K562 (cell line): ENCODE results near the gene MEGF11. TPM values are rescaled to one million over a fixed set of nuclear protein-coding genes. Genes with fewer than 3 reads are reported as not detected.

Source experiments
- ATAC-seq: fragments of 200-7000 bp; cut with Tn5 transposase; 3 replicates; pipeline ENCODE4 v1.9.1; 2020; ENCODE audit warnings: moderate library complexity
- BruUV-seq: library from RNA; stranded (reverse); fragments of 400-500 nt; replicated peaks from 2 replicates; lab custom pipeline; 2021; lab: Mats Ljungman, UMichigan
- CTCF ChIA-PET: fragments of 300-600 bp; formaldehyde crosslinking; extraction: SDS; loops from one replicate; lab custom pipeline; 2021; ENCODE audit warnings: low intra/inter-chr PET ratio; lab: Yijun Ruan, JAX
- POLR2A ChIA-PET: fragments of 300-600, 350-650 bp; sonication (Branson Sonifier 250); formaldehyde crosslinking; extraction: SDS; loops from one replicate; lab custom pipeline; 2021; ENCODE audit warnings: antibody characterized with exemption, inconsistent platforms; lab: Yijun Ruan, JAX
- DNase-seq, 4 experiments: peaks; one replicate each; pipeline versions ENCODE4 v3.0.0 to v3.0.0-alpha.2; 2011 to 2018; ENCODE audit warnings: low spot score in 3 of 4, mixed read lengths in 3 of 4; ENCODE audit errors: extremely low read depth in 1 of 4
- FAIRE-seq: peaks from 2 replicates; lab custom pipeline; 2011; peaks lifted over from hg19 to GRCh38; lab: Jason Lieb, UNC
- H2AFZ ChIP-seq: 2 replicates; pipeline ENCODE4 v1.6.0; 2011; ENCODE audit warnings: low read depth, low read length, control low read depth, inconsistent platforms
- H3K27ac ChIP-seq: fragments of 200-600 bp; 3 replicates; pipeline ENCODE4 v1.8.0; 2011; ENCODE audit warnings: low read depth, mild to moderate bottlenecking, control low read depth, inconsistent platforms, low read length, moderate library complexity, mixed read lengths; ENCODE audit errors: extremely low read depth
- H3K27me3 ChIP-seq, 2 experiments: fragments of 300-600 bp in 1 of 2; 2 replicates in 1 of 2; 3 replicates in 1 of 2; pipeline versions ENCODE4 v1.6.0 to v1.8.0; 2011; ENCODE audit warnings: inconsistent platforms in 2 of 2, low read length in 2 of 2, mild to moderate bottlenecking in 1 of 2, mixed read lengths in 1 of 2, moderate library complexity in 1 of 2; ENCODE audit not compliant: control insufficient read depth in 2 of 2, insufficient read depth in 2 of 2
- H3K36me3 ChIP-seq: fragments of 300-600 bp; 3 replicates; pipeline ENCODE4 v1.8.0; 2011; ENCODE audit warnings: mild to moderate bottlenecking, low read length, inconsistent platforms; ENCODE audit not compliant: control insufficient read depth, insufficient read depth
- H3K4me1 ChIP-seq, 2 experiments: fragments of 200-600 bp in 1 of 2; replicated peaks in 1 of 2; 2 replicates in 1 of 2; 3 replicates in 1 of 2; pipeline versions ENCODE4 v1.5.1 to v1.8.0; 2011; ENCODE audit warnings: inconsistent platforms in 2 of 2, low read length in 2 of 2, mild to moderate bottlenecking in 1 of 2, mixed read lengths in 1 of 2, moderate library complexity in 1 of 2; ENCODE audit not compliant: control insufficient read depth in 2 of 2, insufficient read depth in 2 of 2
- H3K4me2 ChIP-seq: 2 replicates; pipeline ENCODE4 v1.6.1; 2011; ENCODE audit warnings: low read length, control low read depth, inconsistent platforms, mixed read lengths; ENCODE audit not compliant: insufficient read depth
- H3K4me3 ChIP-seq: fragments of 200-600 bp; sonication (generic), shearing (Covaris generic); 2 replicates; pipeline ENCODE4 v1.5.1; 2016; ENCODE audit warnings: control low read depth, inconsistent platforms
- H3K79me2 ChIP-seq: fragments of 200-600 bp; 3 replicates; pipeline ENCODE4 v1.8.0; 2011; ENCODE audit warnings: low read length, inconsistent platforms; ENCODE audit not compliant: control insufficient read depth, insufficient read depth
- H3K9ac ChIP-seq, 2 experiments: 2 replicates each; pipeline versions ENCODE4 v1.6.0 to v1.6.1; 2011; ENCODE audit warnings: low read depth in 2 of 2, low read length in 2 of 2, control low read depth in 1 of 2, inconsistent platforms in 1 of 2, mild to moderate bottlenecking in 1 of 2, mixed read lengths in 1 of 2; ENCODE audit not compliant: insufficient read depth in 1 of 2
- H3K9me1 ChIP-seq: one replicate; pipeline ENCODE4 v1.6.0; 2011; ENCODE audit warnings: inconsistent platforms, mild to moderate bottlenecking, low read length, moderate library complexity; ENCODE audit not compliant: control insufficient read depth, insufficient read depth
- H3K9me3 ChIP-seq: replicated peaks from 2 replicates; pipeline ENCODE4 v1.5.1; 2011; ENCODE audit warnings: low read depth, low read length, inconsistent platforms; ENCODE audit not compliant: control insufficient read depth, insufficient read depth
- H4K20me1 ChIP-seq: replicated peaks from 2 replicates; pipeline ENCODE4 v1.6.1; 2011; ENCODE audit warnings: low read length, inconsistent platforms, mixed read lengths; ENCODE audit not compliant: control insufficient read depth, insufficient read depth
- CEBPZ ChIP-seq: fragments of 150-350 bp; IDR thresholded peaks from 2 replicates; pipeline ENCODE4 v1.6.1; 2014; ENCODE audit warnings: low read depth, mild to moderate bottlenecking, low read length, borderline replicate concordance
- MXD1 ChIP-seq: fragments of 250-450 bp; sonication (Bioruptor Pico); IDR thresholded peaks from 2 replicates; pipeline ENCODE4 v1.8.0; 2021; ENCODE audit warnings: borderline replicate concordance, mild to moderate bottlenecking, moderate library complexity; ENCODE audit not compliant: poor library complexity, severe bottlenecking
- ZKSCAN1 ChIP-seq: fragments of 150-350 bp; IDR thresholded peaks from 2 replicates; pipeline ENCODE4 v1.6.1; 2016; ENCODE audit warnings: low read depth, low read length
- ZNF280A ChIP-seq: fragments of 450-650 bp; IDR thresholded peaks from 2 replicates; pipeline ENCODE4 v1.6.1; 2018; ENCODE audit warnings: mild to moderate bottlenecking, low read depth; ENCODE audit not compliant: partially characterized antibody
- WGBS: fragments of 100-300 bp; shearing (Covaris generic); methylation state at CpG from one replicate; pipeline ENCODE4 v1.1.6; 2016; ENCODE audit warnings: low coverage, mixed read lengths; ENCODE audit not compliant: insufficient coverage; ENCODE audit errors: missing lambda C conversion rate; 5-methylcytosine and 5-hydroxymethylcytosine counted together
- in situ Hi-C: fragments of 300-500 bp; cut with MboI; formaldehyde crosslinking; loops from 4 replicates; pipeline ENCODE4 v1.15.0; 2018; ENCODE audit warnings: inconsistent platforms, mixed read lengths
- intact Hi-C: fragments of 100-400 bp; cut with micrococcal nuclease; formaldehyde crosslinking; loops from 2 replicates; pipeline ENCODE4 v1.14.2; 2022
- polyA plus RNA-seq, 8 experiments: library from polyadenylated mRNA; depleted of rRNA in 4 of 8; stranded (reverse) in 5 of 8; unstranded in 3 of 8; fragments of >200 nt; fragmentation: Nextera tagmentation in 2 of 8; fragmentation: Illumina TruSeq in 1 of 8; extraction: Ambion mirVana in 2 of 8; extraction: Trizol in 1 of 8; gene quantifications; 2 replicates each; pipeline versions ENCODE4 v1.2.1 to v1.2.3, GENCODE V29; 2011 to 2014; ENCODE audit warnings: inconsistent platforms in 1 of 8, missing spikeins in 1 of 8
- total RNA-seq, 7 experiments: library from RNA; depleted of rRNA in 6 of 7; stranded (reverse); fragments of >200 nt in 6 of 7; fragmentation: Illumina TruSeq in 2 of 7; extraction: Trizol in 2 of 7; gene quantifications; 2 replicates each; pipeline versions ENCODE4 v1.2.1 to v1.2.3, GENCODE V29; 2011 to 2021; ENCODE audit warnings: low replicate concordance in 1 of 7

The MEGF11 gene
- total and polyA plus RNA-seq, 9 of the 15 experiments (the other 6 are each of a cell fraction or from before 2014, with no cell fraction given) = 0.06 to 0.23 (median 0.20) TPM; not detected in 6

- Histone ChIP-seq H3K4me1 (no peaks in the 10 kb centered on the region), H3K36me3 (no peaks in the 10 kb centered on the region), H3K4me3 (no peak overlapping the region)
- ATAC-seq (no peak), FAIRE-seq (no peak)
- in situ Hi-C loops = no loop called here
- POLR2A ChIA-PET = interaction anchor here (0.9 kb wide), 1 partner anchor 10 kb away, joined by 4 read pairs; no protein-coding TSS in a partner anchor
- TF ChIP-seq ZKSCAN1 (0 out of 2 replicates have a peak, but pooled peaks have one; percentile 18), ZNF280A (no peak)
- TF ChIP-seq, all 486 proteins: peak for 1
- H3K9me3 ChIP-seq = no peaks in the 10 kb centered on the region
- H3K9me1 ChIP-seq = no peaks in the 10 kb centered on the region
- intact Hi-C loops = no loop called here
- H2AFZ ChIP-seq = no peak overlapping the region
- H4K20me1 ChIP-seq = no peaks in the 10 kb centered on the region; the same call in 1 of the 2 replicates
- H3K79me2 ChIP-seq = no peaks in the 10 kb centered on the region
- DNase-seq = no peak
- H3K9ac ChIP-seq = no peak overlapping the region
- H3K27me3 ChIP-seq = peaks cover 20 to 50% of the 10 kb centered on the region in 2 experiments; a peak in 4 of 5 replicates
- BruUV-seq = no TSS peak
- H3K27ac ChIP-seq = no peak overlapping the region
- WGBS = 0% methylated on average over 5 of the region's 5 CpGs
- CTCF ChIA-PET = no interaction called here
- no peak overlapping the region for H3K4me2 ChIP-seq
Observed at GRCh38 chr15:66161575-66162118, 91.9 kb downstream of the MEGF11 start.

- H3K27ac ChIP-seq = no peak overlapping the region
- H3K79me2 ChIP-seq = no peaks in the 10 kb centered on the region
- H3K9me3 ChIP-seq = no peaks in the 10 kb centered on the region
- H3K27me3 ChIP-seq = peaks cover 16 to 50% of the 10 kb centered on the region in 2 experiments; a peak in 4 of 5 replicates
- no peak for FAIRE-seq
- no TSS peak for BruUV-seq
- POLR2A ChIA-PET = interaction anchor here (0.9 kb wide), 1 partner anchor 10 kb away, joined by 4 read pairs; no protein-coding TSS in a partner anchor
- no peaks in the 10 kb centered on the region for H3K36me3 ChIP-seq
- CTCF ChIA-PET = no interaction called here
- no peaks in the 10 kb centered on the region; a peak in 1 of 5 replicates for H3K4me1 ChIP-seq
- no peak overlapping the region for H2AFZ ChIP-seq
- no peaks in the 10 kb centered on the region; the same call in 1 of the 2 replicates for H4K20me1 ChIP-seq
- in situ Hi-C loops (no loop called here), intact Hi-C loops (no loop called here)
- no peak overlapping the region for H3K4me2 ChIP-seq
- ATAC-seq = no peak
- H3K9me1 ChIP-seq = no peaks in the 10 kb centered on the region
- no peak for DNase-seq
- no peak overlapping the region for H3K9ac ChIP-seq
- 0% methylated on average over 4 of the region's 4 CpGs for WGBS
- no peak overlapping the region for H3K4me3 ChIP-seq
- TF ChIP-seq MXD1 (CRISPR knock-in tag) (no peak), CEBPZ (no peak)
- TF ChIP-seq, all 486 proteins: peak for 0
Observed at GRCh38 chr15:66161108-66161507, 92.4 kb downstream of the MEGF11 start.
